Measurements from ENCODE around the gene ITGB5.

The ITGB5 gene

DNA sequence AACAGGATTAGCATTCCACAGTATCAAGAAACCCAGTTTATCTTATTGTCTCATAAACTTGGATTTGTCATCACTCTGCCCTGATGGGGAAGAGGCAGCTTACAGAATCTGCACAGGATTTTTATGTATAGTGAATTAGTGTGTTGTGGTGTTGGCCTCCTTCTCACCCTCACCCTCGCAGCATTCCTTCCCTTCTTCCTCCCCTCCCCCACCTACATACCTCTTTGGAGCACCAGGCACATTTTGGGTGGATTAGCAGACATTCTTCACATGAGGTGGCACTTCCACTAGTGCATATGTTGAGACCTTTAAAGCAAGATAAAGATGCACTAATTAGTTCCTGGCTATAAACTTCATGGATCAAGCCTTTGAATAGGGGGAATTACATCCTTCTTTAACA, 13.9 kb downstream of the ITGB5 start:
- no peak overlapping the region for H3K27ac ChIP-seq

DNA sequence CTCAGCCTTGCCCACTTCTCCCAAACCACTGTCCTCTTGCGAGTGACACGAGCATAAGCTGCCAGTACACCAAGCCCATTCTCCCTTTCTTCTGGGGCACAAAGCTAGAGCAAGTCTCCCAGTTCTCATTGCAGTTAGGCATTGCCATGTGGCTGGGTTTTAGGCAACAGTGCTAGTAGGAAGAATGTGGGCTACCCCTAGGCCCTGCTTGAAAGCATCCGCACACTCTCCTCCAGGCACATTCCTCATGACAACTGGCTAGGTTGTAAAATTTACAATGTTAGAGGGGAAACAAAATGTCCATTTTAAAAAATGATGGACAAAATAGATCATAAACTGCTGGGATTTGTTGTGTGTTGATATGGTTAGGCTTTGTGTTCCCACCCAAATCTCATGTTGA, 19.7 kb downstream of the ITGB5 start:
- DNase-seq (ENCODE audit: low read depth, low spot score) = no peak
- no peak overlapping the region for H3K27ac ChIP-seq

More for the DNA sequence above, 13.9 kb downstream of the ITGB5 start:
- no peak for DNase-seq (ENCODE audit: low read depth, low spot score)

DNA sequence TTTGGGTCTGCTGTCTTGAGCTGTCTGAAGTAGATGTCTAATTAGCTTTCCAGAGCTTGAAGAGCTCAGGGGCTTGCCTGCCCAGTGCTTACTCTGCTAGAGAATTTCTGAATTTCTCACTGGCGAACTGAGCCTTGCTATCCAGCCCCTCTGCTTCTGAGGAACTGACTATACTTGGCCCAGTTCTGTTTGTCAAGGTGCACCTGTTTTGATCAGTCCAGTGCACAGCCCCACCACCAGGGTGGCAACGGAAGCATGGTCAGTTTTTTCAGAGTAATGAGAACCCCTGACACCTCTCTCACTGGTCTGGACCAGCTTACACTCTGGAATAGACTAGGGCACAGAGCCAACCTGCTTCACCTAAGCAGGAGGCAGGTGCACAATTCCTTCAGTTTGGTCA, 25.2 kb downstream of the ITGB5 start:
- DNase-seq (ENCODE audit: low read depth, low spot score) = no peak
- H3K27ac ChIP-seq = no peak overlapping the region

DNA sequence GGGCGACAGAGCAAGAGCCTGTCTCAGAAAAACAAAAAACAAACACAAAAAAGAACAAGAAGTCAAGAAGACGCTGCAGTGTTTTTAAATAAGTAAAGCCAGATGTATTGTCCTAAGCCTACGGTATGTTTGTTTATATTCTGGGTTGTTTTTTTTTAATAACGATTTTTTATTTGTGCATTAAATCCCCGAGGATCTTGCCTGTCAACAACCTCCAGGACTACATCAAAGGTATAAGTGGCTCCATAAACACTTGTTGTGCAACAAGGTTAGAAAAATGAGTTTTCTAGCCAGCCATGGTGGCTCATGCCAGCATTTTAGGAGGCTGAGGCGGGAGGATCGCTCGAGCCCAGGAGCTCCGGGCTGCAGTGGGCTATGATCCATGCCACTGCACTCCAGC, 26.1 kb downstream of the ITGB5 start:
- peak overlapping the region; percentile 47 for H3K27ac ChIP-seq
- no peak for DNase-seq (ENCODE audit: low read depth, low spot score)

DNA sequence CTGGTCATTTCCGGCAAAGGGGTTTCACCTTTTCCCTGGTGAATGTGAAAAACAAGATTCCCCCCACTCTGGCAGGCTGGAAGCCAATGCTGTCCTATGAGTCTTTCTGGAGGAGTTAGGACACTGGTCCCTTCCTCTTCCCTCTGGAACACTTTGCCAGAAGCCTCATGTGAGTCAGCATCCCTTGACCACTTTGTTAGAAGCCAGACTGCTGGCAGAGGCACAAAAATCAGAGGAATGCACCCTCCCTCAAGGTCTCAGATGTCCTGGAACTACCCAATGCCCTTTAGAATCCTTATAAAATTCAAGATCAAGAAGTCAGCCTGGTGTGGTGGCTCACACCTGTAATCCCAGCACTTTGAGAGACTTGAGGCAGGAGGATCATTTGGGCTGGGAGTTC, 26.6 kb downstream of the ITGB5 start:
- peak; percentile 46 for DNase-seq (ENCODE audit: low read depth, low spot score)
- H3K27ac ChIP-seq = peak overlapping the region; percentile 47

DNA sequence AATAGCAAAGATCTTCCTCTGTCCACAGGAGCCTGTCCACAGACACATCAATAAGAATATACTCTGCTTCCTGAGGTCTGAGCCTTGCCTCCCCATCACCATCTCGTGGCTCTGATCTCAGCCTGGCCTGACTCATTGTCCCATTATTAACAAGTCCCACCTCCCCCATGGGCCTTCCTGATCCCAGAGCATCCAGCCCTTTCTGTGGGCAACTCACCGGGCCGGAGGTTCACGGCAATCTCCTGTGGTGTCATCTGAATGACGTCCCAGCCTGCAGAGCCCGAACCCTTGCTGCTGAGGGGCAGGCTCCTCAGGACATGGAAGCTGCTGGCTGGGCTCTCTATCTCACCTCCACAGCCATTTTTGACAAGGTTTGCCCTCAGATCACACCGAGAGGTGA, 28.1 kb downstream of the ITGB5 start:
- no peak for DNase-seq (ENCODE audit: low read depth, low spot score)
- H3K27ac ChIP-seq = peak overlapping the region; percentile 12

DNA sequence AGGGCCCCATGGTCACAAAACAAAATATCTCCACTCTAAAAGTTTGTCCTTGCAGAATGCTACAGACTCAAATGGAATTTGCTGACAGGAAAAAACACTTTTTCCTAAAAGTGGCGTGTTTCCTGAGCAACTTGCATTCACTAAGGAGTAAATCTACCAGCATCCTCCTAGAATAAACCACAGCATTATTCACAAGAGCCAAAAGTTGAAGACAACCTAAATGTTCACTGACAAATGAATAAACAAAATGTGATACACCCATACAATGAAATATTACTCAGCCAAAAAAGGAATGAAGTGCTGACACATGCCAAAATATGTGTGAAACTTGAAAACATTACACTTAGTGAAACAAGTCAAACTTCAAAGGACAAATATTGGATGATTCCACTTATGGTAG, 28.9 kb downstream of the ITGB5 start:
- peak overlapping the region; percentile 12 for H3K27ac ChIP-seq
- no peak for DNase-seq (ENCODE audit: low read depth, low spot score)

DNA sequence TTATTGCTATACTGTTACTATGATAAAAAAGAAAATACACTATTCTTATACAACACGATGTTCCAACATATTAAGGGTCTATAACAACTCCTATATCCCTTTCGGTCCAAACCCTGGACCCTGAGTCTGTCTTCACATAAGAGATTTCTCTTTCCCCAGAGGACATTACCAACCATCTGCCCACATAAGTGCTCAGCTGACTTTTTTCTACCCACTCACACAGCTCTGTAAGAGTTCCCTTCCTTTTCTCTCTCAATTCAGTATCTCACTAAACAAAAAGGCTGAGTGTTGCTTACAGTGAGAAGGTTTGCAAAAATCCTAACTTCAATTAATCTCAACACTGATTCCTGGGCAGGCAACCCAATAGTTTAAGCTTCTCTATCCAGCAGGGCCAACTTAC, 30.5 kb downstream of the ITGB5 start:
- no peak for DNase-seq (ENCODE audit: low read depth, low spot score)
- no peak overlapping the region for H3K27ac ChIP-seq

DNA sequence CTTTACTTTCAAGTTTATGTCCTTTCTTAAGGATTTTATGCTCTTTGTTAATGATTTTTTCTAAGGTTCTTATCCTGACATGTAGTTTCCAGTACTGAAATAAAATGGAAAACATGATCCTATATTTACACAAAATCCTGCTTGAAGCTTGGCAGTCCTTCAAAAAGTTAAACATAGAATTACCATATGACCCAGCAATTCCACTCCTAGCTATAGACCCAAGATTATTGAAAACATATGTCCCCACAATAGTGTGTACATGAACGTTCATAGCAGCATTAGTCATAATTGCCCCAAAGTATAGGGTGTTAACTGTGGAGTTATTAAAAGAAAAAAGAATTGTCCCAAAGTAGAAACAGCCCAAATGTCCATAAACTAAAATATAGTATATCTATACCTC, 33.2 kb downstream of the ITGB5 start:
- DNase-seq (ENCODE audit: low read depth, low spot score) = no peak
- H3K27ac ChIP-seq = no peak overlapping the region

DNA sequence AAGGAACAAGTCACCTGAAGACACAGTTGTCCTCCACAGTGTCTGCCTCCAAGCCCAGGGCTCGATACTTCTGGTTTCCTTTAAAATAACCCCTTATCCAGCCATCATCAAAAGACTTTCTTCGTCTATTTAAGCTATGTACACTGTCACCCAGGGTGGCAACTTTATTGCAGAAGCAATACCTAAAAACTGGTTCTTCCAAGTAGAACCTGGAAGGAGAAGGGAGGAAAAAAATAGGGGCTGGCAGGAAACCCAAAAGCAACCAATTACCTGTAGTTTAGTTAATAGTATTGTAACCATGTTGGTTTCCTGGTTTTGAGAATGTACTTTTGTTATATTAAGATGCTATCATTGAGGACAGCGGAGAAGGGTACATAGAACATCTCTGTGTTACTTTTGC, 33.7 kb downstream of the ITGB5 start:
- no peak overlapping the region for H3K27ac ChIP-seq

DNA sequence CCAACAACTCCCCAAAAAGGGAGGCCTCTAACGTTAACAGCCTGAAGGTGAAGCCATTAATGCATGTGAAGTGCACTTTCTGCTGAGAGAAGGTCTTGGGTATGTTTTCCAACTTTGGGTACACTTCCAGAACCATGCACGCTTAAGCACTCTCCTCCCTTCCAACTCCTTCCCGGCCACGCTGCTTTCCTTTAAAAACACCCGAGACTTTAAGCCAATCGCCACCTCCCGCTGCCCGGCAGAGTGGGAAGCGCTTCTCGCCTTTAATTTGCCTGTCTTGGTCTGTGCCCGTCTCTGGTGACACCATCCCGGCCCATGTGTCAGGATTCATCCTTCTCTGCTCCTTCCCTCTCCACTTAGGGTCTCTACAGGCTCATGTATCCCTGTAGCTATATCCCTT, 35.3 kb downstream of the ITGB5 start:
- no peak overlapping the region for H3K27ac ChIP-seq
- DNase-seq (ENCODE audit: low read depth, low spot score) = no peak

More for the DNA sequence above, 33.7 kb downstream of the ITGB5 start:
- no peak for DNase-seq (ENCODE audit: low read depth, low spot score)

DNA sequence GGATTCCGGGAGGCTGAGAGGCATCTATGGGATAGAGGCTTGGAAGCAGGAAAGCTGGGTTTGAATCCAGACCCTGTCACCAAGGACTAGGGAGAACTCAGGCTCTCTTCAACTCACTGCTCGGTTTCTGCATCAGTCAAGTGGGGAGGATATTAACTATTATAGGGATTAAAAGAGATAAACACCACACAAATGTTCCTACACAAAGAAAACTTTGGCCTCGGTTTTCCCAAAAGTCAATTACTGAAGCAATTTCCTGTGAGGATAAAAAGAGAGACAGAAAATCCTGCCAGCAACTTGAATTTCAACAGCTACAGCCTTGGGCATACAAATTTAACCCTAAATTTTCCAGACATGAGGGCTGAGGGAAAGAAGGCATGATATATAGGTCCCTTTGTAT, 36.0 kb downstream of the ITGB5 start:
- no peak for DNase-seq (ENCODE audit: low read depth, low spot score)
- no peak overlapping the region for H3K27ac ChIP-seq

DNA sequence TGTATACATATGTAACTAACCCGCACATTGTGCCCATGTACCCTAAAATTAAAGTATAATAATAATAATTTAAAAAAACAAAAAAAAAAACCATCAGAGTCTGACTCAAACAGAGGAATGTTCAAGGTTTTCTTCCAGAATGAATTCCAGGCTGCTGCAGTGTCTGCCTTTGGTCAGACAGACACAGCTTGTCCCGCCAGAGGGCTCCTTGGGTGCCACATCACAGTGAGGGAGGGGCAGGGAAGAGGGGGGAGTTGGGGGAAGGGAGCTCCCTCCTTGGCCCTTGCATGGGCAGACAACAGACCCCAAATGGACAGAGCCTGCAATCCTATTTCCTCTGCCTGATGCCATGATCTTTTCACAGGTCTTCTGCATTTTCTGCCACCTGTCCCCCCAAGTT, 36.5 kb downstream of the ITGB5 start:
- DNase-seq (ENCODE audit: low read depth, low spot score) = no peak
- H3K27ac ChIP-seq = no peak overlapping the region

DNA sequence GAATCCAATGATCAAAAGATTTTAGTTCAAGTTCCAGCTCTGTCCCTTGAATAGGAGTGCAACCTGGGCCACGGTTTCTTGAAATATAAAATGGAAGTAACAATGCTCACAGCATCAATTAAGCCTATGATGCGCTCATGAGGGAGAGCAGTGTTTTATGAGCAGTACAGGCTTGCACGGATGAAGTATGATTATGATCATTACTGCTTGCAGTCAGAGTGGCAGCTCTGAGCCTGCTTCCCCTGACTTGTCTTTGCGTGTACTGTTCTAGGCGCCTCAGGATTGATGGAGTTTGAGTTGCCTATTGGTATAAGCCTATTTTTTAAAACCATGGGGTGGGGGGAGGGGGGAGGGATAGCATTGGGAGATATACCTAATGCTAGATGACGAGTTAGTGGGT, 37.0 kb downstream of the ITGB5 start:
- DNase-seq (ENCODE audit: low read depth, low spot score) = no peak
- H3K27ac ChIP-seq = no peak overlapping the region

DNA sequence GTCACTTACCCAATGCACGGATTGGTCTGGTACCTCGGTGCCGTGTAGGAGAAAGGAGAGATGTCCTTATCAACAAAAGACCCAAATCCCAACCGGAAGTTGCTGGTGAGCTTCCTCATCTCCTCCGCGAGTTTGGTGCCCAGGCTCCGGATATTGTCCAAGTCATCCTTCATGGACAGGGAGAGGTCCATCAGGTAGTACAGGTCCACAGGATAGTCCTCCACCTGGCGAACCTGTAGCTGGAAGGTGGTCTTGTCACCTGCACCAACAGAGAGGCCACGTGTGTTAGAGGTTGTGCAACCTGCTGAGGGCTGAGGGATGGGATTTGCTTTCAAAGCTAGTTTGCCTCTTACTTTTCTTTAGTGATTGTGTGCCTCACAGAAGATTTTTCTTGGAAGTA, 38.9 kb downstream of the ITGB5 start:
- no peak for DNase-seq (ENCODE audit: low read depth, low spot score)
- H3K27ac ChIP-seq = no peak overlapping the region

DNA sequence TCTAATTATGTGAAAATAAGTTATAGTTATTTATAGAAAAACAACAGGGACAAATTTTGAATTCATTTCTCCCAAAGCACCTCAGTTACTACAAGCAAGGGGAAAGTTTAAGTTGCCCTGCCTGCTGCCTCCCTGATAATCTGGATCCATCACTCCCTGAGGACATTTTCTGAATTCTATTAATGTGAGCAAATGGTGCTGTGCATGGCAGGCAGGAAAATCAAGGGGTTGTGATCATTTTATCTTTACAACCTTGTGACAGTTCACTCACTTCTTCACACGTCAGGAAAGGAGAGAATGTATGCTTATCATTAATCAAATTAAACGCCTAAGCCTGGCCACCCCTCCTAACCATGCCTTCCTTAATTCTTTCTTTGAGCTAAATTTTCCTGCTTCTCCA, 39.3 kb downstream of the ITGB5 start:
- H3K27ac ChIP-seq = no peak overlapping the region

DNA sequence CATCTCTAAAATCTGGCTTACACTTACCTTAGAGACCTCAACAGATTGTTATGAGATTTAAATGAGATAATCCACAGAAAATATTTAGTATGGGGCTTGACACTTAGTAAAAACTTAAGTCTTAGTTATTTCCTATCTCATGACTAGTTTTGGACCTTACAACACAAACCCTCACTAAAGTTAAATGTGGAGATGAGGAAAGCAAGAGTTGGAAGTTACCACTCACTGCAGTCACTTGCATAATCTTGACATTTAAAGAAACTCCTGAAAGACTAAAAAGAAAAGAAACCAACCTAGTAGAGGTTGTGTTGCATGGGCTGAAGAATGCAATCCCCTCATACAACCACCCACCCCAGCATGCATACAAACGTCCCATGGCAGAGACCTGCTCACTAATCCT, 40.1 kb downstream of the ITGB5 start:
- no peak overlapping the region for H3K27ac ChIP-seq
- DNase-seq (ENCODE audit: low read depth, low spot score) = no peak

More for the DNA sequence above, 39.3 kb downstream of the ITGB5 start:
- DNase-seq (ENCODE audit: low read depth, low spot score) = no peak

DNA sequence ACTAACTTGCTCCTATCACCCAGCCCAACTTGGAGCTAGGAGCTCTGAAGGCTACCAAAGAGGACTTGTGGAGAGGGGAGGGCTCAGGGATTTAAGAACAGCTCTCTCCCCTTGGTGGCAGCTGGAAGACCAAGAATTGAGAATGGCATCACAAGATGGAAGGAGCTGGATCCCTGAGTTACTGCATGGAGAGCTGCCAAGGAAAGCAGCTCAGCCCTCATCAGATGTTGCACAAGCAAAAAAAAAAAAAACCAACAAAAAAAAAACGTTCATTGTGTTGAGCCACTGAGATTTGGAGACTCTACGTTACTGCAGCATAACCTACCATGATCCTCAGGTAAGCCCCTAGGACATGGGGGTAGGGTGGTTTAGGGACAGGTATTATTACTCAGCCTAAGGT, 41.0 kb downstream of the ITGB5 start:
- DNase-seq (ENCODE audit: low read depth, low spot score) = no peak

DNA sequence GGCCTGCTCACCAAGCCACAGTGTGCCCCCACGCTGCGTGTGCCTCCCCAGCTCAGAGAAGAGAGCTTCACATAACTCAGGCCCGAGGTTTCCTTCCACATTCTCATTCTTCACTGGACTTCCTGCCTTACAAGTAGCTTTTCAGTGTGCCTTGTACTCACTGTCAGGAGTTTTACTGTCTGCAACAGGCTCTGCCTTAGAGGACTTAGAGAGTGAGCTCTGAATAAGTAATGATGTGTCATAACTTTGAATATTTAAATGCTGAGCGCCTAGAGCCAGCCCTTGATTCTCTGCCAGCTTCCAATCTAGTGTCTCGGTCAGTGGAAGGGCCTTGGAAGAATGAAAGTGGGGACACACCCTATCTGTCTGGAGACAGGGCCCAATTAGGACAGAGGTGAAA, 41.8 kb downstream of the ITGB5 start:
- peak; percentile 68 for DNase-seq (ENCODE audit: low read depth, low spot score)
- H3K27ac ChIP-seq = peak overlapping the region; percentile 84

More for the DNA sequence above, 41.0 kb downstream of the ITGB5 start:
- peak overlapping the region; percentile 84 for H3K27ac ChIP-seq

DNA sequence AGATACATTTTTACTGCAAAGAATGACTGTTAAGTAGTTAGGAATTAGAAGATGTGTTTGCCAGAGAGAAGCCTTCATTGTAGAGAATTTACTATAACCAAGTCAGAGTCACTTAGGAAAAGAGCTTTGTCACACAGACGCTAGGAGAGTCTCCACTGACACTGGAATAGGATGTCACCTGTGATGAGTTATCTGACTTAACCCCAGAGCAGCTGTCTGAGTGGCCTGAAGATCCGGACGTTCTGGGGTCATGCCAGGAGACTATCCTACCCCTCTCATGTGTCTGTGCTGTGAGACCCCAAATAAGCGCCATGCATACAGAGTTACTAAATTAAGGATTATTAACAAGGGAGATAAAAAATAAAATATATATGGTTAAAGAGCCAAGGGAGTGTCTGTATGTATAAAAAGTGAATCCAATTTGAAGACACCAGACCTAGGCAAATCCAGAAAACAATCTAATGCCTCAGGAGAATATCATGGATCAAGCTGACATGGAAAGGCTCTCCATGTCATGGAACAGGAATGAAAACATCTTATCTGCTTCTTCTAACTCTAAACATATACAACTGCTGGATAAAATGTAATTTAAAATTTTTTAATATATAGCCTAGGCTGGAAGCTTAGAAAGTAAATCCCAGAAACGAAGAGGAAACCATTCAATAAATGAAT, 43.5 kb downstream of the ITGB5 start:
- H3K27ac ChIP-seq = no peak overlapping the region
- no peak for DNase-seq (ENCODE audit: low read depth, low spot score)

DNA sequence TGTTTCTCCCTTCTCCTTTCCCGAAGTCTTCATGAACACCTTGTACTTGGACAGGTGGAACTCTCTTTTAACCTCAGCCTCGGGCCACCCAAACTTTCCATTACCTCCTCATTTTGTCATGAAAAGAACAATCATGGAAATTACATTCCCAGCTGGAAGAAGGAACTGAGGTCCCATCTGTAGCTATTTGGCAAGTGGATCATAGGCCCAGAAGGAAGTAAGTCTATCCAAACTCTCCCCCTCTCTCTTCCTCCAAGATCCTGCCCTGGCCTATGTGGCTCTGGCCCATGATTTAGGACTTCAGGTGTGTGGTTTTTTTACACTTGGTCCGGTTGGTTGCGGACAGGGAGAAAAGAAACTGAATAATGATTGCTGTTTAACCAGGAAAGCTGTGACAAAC, 44.1 kb downstream of the ITGB5 start:
- H3K27ac ChIP-seq = no peak overlapping the region
- no peak for DNase-seq (ENCODE audit: low read depth, low spot score)

DNA sequence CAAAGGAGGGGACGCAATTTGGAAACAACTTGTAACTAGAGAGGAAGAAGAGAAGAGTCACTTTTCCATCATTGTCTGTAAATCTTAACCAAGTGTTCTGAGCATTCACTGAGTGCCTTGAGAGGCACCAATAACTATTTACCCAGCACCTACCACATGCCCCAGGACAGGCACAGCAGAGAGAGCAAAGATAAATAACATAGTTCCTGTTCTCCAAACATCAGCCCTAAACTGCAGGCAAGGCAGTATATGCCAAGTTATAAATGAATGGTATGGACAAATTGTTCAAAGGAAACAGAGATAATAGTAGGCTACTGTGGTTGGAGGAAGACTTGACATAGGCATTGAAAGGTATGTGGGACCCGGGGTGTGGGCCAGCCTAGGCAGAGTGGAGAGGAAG, 45.6 kb downstream of the ITGB5 start:
- no peak overlapping the region for H3K27ac ChIP-seq
- no peak for DNase-seq (ENCODE audit: low read depth, low spot score)

DNA sequence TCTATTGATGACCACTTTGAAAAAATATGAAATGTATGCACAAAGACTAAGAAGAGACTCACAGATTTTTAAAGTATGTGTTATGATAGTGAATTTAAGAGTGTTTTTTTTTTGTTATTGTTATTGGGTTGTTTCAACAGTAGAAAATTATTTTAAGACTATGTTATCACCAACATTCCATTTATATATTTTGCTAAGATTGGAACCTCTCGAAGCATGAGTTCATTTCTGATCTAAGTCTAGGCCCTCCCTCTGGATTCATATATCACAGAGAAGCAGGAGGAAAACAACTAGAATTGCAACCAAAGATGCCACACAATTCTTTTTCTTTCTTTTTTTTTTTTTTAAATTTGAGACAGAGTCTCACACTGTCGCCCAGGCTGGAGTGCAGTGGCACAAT, 46.8 kb downstream of the ITGB5 start:
- no peak overlapping the region for H3K27ac ChIP-seq
- no peak for DNase-seq (ENCODE audit: low read depth, low spot score)

All from epithelial cell of prostate (primary cell).